Lower leg skin (tissue), 3 donors: ENCODE results near the gene MME.

ENCODE experiments used
- POLR2A ChIP-seq, 2 donors: fragments of 450-650 bp; IDR thresholded peaks; one replicate each; pipeline ENCODE4 v1.6.1; 2016 to 2017; ENCODE audit warnings: antibody characterized with exemption in 2 of 2, mild to moderate bottlenecking in 1 of 2, moderate library complexity in 1 of 2
- TF ChIP-seq, protein P1 (sequence below), 3 donors: fragments of 450-650 bp; IDR thresholded peaks; one replicate each; pipeline ENCODE4 v1.5.1; 2016; ENCODE audit warnings: antibody characterized with exemption in 3 of 3, mild to moderate bottlenecking in 3 of 3, moderate library complexity in 2 of 3

- TF ChIP-seq POLR2A (IDR thresholded peaks at IDR 0.05) = no peak
- TF ChIP-seq, protein P1, sequence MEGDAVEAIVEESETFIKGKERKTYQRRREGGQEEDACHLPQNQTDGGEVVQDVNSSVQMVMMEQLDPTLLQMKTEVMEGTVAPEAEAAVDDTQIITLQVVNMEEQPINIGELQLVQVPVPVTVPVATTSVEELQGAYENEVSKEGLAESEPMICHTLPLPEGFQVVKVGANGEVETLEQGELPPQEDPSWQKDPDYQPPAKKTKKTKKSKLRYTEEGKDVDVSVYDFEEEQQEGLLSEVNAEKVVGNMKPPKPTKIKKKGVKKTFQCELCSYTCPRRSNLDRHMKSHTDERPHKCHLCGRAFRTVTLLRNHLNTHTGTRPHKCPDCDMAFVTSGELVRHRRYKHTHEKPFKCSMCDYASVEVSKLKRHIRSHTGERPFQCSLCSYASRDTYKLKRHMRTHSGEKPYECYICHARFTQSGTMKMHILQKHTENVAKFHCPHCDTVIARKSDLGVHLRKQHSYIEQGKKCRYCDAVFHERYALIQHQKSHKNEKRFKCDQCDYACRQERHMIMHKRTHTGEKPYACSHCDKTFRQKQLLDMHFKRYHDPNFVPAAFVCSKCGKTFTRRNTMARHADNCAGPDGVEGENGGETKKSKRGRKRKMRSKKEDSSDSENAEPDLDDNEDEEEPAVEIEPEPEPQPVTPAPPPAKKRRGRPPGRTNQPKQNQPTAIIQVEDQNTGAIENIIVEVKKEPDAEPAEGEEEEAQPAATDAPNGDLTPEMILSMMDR (IDR thresholded peaks at IDR 0.05) = no peak
Observed at GRCh38 chr3:155135003-155135402, 54.9 kb downstream of the MME start.
